HepG2 (cell line): Measurements from ENCODE around the gene GDF7. TPM values are rescaled to one million over a fixed set of nuclear protein-coding genes. Genes with fewer than 3 reads are reported as not detected.

Source experiments
- BHLHE40 ChIP-seq: IDR thresholded peaks from 2 replicates; pipeline ENCODE4 v1.6.1; 2011; ENCODE audit warnings: low read length, improper control_type of control experiment
- DNMT1 ChIP-seq: sonication (generic); formaldehyde crosslinking; IDR thresholded peaks from 2 replicates; pipeline ENCODE4 v1.5.1; 2020; ENCODE audit warnings: mild to moderate bottlenecking, missing genetic modification reagents
- ELF3 ChIP-seq: IDR thresholded peaks from 2 replicates; pipeline ENCODE4 v1.6.1; 2016; ENCODE audit warnings: missing genetic modification reagents, missing compliant biosample characterization
- IKZF1 ChIP-seq: fragments of 450-650 bp; IDR thresholded peaks from 2 replicates; pipeline ENCODE4 v1.7.1; 2016
- ISX ChIP-seq: sonication (generic); formaldehyde crosslinking; conservative IDR thresholded peaks from 2 replicates; pipeline ENCODE4 v1.5.0; 2020; ENCODE audit warnings: missing genetic modification reagents
- KDM1A ChIP-seq: IDR thresholded peaks from 2 replicates; pipeline ENCODE4 v1.6.1; 2016; ENCODE audit warnings: missing compliant biosample characterization
- KLF6 ChIP-seq: IDR thresholded peaks from 2 replicates; pipeline ENCODE4 v1.8.0; 2016; ENCODE audit warnings: missing biosample characterization, missing genetic modification reagents
- PHF21A ChIP-seq: sonication (generic); formaldehyde crosslinking; IDR thresholded peaks from 2 replicates; pipeline ENCODE4 v1.5.0; 2020; ENCODE audit warnings: mild to moderate bottlenecking, missing genetic modification reagents
- POLR2A ChIP-seq, 2 experiments: IDR thresholded peaks; 2 replicates each; pipeline ENCODE4 v1.6.1; 2011; ENCODE audit warnings: low read depth in 2 of 2, low read length in 2 of 2, mild to moderate bottlenecking in 1 of 2, moderate library complexity in 1 of 2; ENCODE audit not compliant: insufficient read depth in 1 of 2
- RBFOX2 ChIP-seq: fragments of 200-400 bp; formaldehyde crosslinking; IDR thresholded peaks from 2 replicates; pipeline ENCODE4 v1.6.1; 2017; ENCODE audit warnings: low read depth, mild to moderate bottlenecking, low read length
- RFX1 ChIP-seq: fragments of 450-650 bp; IDR thresholded peaks from 2 replicates; pipeline ENCODE4 v1.6.1; 2017
- TEAD3 ChIP-seq: optimal IDR thresholded peaks from 2 replicates; pipeline ENCODE3; 2016; ENCODE audit warnings: borderline replicate concordance
- XRCC5 ChIP-seq: fragments of 200-400 bp; formaldehyde crosslinking; optimal IDR thresholded peaks from 2 replicates; pipeline ENCODE3; 2017; ENCODE audit warnings: mild to moderate bottlenecking, low read length
- ZBTB42 ChIP-seq: sonication (generic); formaldehyde crosslinking; IDR thresholded peaks from 2 replicates; pipeline ENCODE4 v1.5.0; 2020; ENCODE audit warnings: mild to moderate bottlenecking, missing genetic modification reagents
- ZFP1 ChIP-seq: IDR thresholded peaks from 2 replicates; pipeline ENCODE4 v1.6.1; 2016
- ZKSCAN8 ChIP-seq: IDR thresholded peaks from 2 replicates; pipeline ENCODE4 v1.6.1; 2016; ENCODE audit warnings: borderline replicate concordance, missing genetic modification reagents, missing compliant biosample characterization
- ZNF333 ChIP-seq: sonication (generic); formaldehyde crosslinking; IDR thresholded peaks from 2 replicates; pipeline ENCODE4 v1.4.0; 2020; ENCODE audit warnings: mild to moderate bottlenecking, missing genetic modification reagents, borderline replicate concordance
- ZNF468 ChIP-seq: sonication (generic); formaldehyde crosslinking; IDR thresholded peaks from 2 replicates; pipeline ENCODE4 v1.8.0; 2022; ENCODE audit warnings: mild to moderate bottlenecking, moderate library complexity, missing genetic modification reagents
- ZNF775 ChIP-seq: sonication (generic); formaldehyde crosslinking; IDR thresholded peaks from 2 replicates; pipeline ENCODE4 v1.4.0; 2020; ENCODE audit warnings: missing genetic modification reagents, mild to moderate bottlenecking, moderate library complexity, borderline replicate concordance
- ZSCAN20 ChIP-seq: sonication (generic); formaldehyde crosslinking; IDR thresholded peaks from 2 replicates; pipeline ENCODE4 v1.4.0; 2020; ENCODE audit warnings: missing genetic modification reagents, mild to moderate bottlenecking, borderline replicate concordance
- ZSCAN22 ChIP-seq: sonication (generic); formaldehyde crosslinking; IDR thresholded peaks from 2 replicates; pipeline ENCODE4 v1.4.0; 2020; ENCODE audit warnings: mild to moderate bottlenecking, missing genetic modification reagents
- polyA plus RNA-seq, 8 experiments: library from polyadenylated mRNA; depleted of rRNA in 3 of 8; stranded (reverse) in 7 of 8; unstranded in 1 of 8; fragments of >200 nt; fragmentation: Illumina TruSeq in 4 of 8; extraction: Trizol in 4 of 8; gene quantifications; 2 replicates each; pipeline versions ENCODE4 v1.2.1 to v1.2.3, GENCODE V29; 2011 to 2016; ENCODE audit warnings: low read depth in 4 of 8, missing spikeins in 1 of 8, mixed read lengths in 1 of 8; ENCODE audit not compliant: insufficient read depth in 1 of 8
- total RNA-seq, 5 experiments: library from RNA; depleted of rRNA; stranded (reverse); fragments of >200 nt; fragmentation: Illumina TruSeq; extraction: Trizol; gene quantifications; 2 replicates each; pipeline ENCODE4 v1.2.3, GENCODE V29; 2016; ENCODE audit warnings: low read depth in 1 of 5
- TF ChIP-seq, protein P1 (sequence below): sonication (generic); formaldehyde crosslinking; IDR thresholded peaks from 2 replicates; pipeline ENCODE4 v1.8.0; 2022; ENCODE audit warnings: mild to moderate bottlenecking, missing genetic modification reagents, borderline replicate concordance
- TF ChIP-seq, protein P2 (sequence below): IDR thresholded peaks from 2 replicates; pipeline ENCODE4 v1.6.1; 2016; ENCODE audit warnings: mild to moderate bottlenecking, missing biosample characterization, missing genetic modification reagents
- TF ChIP-seq, protein P3 (sequence below): sonication (generic); formaldehyde crosslinking; IDR thresholded peaks from 2 replicates; pipeline ENCODE4 v1.4.0; 2020; ENCODE audit warnings: missing genetic modification reagents
- TF ChIP-seq, protein P4 (sequence below): IDR thresholded peaks from 2 replicates; pipeline ENCODE4 v1.6.1; 2012; ENCODE audit warnings: inconsistent platforms
- TF ChIP-seq, protein P5 (sequence below): sonication (generic); formaldehyde crosslinking; IDR thresholded peaks from 2 replicates; pipeline ENCODE4; 2020; ENCODE audit warnings: missing genetic modification reagents, mild to moderate bottlenecking, borderline replicate concordance
- TF ChIP-seq, protein P6 (sequence below): sonication (generic); formaldehyde crosslinking; IDR thresholded peaks from 2 replicates; pipeline ENCODE4 v1.8.0; 2022; ENCODE audit warnings: missing genetic modification reagents, low read depth, mild to moderate bottlenecking, borderline replicate concordance

GDF7 gene
- total and polyA plus RNA-seq, 2 of the 13 experiments (the other 11 are each of a cell fraction or from before 2014, with no cell fraction given): 1.6 to 15.0 TPM

DNA sequence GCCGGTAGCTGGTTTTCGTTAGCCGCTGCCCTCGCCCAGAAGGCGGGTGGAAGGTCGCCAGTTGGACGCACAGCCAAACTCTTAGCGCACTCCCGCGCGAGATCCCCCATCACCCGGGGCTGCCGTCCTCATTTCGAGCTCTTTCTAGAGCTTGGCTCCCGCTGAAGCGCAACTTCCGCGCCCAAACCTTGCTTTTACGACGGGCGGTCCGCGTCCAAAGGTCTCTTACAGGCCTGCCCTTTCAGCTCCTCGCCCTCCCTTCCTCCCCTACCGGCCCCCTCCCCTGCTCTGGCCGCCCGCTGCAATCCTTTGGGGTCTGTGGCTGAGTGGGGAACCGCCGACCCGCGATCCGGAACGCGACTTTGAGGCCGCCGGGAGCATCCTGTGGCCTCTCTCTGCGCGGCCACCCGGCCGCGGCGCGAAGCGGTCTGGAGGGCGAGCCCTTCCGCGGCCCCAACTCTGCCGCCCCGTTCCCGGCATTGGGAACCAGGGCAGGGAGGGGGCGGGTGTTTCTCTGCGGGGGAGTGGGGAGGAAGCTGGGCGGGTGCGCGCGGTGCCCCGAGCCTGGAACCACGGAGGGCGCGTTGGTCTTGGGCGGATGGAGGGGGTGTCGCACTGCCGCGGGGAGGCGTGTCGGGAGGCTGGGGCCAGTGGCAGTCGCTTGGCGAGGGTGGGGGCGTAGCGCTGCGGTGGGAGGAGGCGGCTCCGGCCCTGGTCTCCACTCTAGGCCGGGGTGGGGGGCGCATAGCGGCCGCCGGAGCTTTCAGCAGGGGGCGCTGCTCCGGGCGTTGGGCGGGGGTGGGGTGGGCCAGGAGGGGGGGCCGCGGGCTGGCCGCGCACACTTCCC is at the start of gene GDF7 (continued):
- TF ChIP-seq KLF6 (CRISPR knock-in tag) (no peak), POLR2A (IDR thresholded peaks at IDR 0.05; ENCODE audit: insufficient read depth in 1 of 2, low read depth in 2 of 2, low read length in 2 of 2) (no peak), ZNF775 (CRISPR knock-in tag) (no peak; the same call in 1 of the 2 replicates), RBFOX2 (peak; percentile 82), TEAD3 (peak; percentile 9), RFX1 (no peak), ZSCAN20 (no peak), ZKSCAN8 (CRISPR knock-in tag) (no peak), ISX (CRISPR knock-in tag) (no peak), XRCC5 (peak; percentile 74), ZNF468 (CRISPR knock-in tag) (no peak), BHLHE40 (no peak), ZNF333 (CRISPR knock-in tag) (peak; percentile 90; the same call in 1 of the 2 replicates), ZFP1 (CRISPR knock-in tag) (no peak), IKZF1 (no peak), KDM1A (CRISPR knock-in tag) (no peak), ZSCAN22 (CRISPR knock-in tag) (no peak; the same call in 1 of the 2 replicates), PHF21A (no peak), DNMT1 (CRISPR knock-in tag) (peak; percentile 66; the same call in 1 of the 2 replicates), ELF3 (CRISPR knock-in tag) (no peak), ZBTB42 (no peak)
- TF ChIP-seq, protein P1, sequence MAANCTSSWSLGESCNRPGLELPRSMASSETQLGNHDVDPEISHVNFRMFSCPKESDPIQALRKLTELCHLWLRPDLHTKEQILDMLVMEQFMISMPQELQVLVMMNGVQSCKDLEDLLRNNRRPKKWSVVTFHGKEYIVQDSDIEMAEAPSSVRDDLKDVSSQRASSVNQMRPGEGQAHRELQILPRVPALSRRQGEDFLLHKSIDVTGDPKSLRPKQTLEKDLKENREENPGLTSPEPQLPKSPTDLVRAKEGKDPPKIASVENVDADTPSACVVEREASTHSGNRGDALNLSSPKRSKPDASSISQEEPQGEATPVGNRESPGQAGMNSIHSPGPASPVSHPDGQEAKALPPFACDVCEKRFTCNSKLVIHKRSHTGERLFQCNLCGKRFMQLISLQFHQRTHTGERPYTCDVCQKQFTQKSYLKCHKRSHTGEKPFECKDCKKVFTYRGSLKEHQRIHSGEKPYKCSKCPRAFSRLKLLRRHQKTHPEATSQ: 0 out of 2 replicates have a peak, but pooled peaks have one; percentile 62
- TF ChIP-seq, protein P2, sequence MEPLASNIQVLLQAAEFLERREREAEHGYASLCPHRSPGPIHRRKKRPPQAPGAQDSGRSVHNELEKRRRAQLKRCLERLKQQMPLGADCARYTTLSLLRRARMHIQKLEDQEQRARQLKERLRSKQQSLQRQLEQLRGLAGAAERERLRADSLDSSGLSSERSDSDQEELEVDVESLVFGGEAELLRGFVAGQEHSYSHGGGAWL (CRISPR knock-in tag): no peak
- TF ChIP-seq, protein P3, sequence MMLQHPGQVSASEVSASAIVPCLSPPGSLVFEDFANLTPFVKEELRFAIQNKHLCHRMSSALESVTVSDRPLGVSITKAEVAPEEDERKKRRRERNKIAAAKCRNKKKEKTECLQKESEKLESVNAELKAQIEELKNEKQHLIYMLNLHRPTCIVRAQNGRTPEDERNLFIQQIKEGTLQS (CRISPR knock-in tag): no peak
- TF ChIP-seq, protein P4, sequence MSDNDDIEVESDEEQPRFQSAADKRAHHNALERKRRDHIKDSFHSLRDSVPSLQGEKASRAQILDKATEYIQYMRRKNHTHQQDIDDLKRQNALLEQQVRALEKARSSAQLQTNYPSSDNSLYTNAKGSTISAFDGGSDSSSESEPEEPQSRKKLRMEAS: no peak
- TF ChIP-seq, protein P5, sequence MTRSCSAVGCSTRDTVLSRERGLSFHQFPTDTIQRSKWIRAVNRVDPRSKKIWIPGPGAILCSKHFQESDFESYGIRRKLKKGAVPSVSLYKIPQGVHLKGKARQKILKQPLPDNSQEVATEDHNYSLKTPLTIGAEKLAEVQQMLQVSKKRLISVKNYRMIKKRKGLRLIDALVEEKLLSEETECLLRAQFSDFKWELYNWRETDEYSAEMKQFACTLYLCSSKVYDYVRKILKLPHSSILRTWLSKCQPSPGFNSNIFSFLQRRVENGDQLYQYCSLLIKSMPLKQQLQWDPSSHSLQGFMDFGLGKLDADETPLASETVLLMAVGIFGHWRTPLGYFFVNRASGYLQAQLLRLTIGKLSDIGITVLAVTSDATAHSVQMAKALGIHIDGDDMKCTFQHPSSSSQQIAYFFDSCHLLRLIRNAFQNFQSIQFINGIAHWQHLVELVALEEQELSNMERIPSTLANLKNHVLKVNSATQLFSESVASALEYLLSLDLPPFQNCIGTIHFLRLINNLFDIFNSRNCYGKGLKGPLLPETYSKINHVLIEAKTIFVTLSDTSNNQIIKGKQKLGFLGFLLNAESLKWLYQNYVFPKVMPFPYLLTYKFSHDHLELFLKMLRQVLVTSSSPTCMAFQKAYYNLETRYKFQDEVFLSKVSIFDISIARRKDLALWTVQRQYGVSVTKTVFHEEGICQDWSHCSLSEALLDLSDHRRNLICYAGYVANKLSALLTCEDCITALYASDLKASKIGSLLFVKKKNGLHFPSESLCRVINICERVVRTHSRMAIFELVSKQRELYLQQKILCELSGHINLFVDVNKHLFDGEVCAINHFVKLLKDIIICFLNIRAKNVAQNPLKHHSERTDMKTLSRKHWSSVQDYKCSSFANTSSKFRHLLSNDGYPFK (CRISPR knock-in tag): no peak
- TF ChIP-seq, protein P6, sequence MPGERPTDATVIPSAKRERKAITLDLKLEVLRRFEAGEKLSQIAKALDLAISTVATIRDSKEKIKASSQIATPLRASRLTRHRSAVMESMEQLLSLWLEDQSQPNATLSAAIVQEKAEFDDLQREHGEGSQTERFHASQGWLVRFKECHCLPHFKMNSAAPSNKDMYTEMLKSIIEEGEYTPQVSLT (CRISPR knock-in tag): no peak
